ENCODE results near the gene PNPO. TPM values are rescaled to one million over a fixed set of nuclear protein-coding genes. Genes with fewer than 3 reads are reported as not detected.
A peak's percentile ranks its signal among the peaks of the same experiment; 100 is the strongest.

Gene PNPO
- total and polyA plus RNA-seq, 2 of the 13 experiments (the other 11 are each of a cell fraction or from before 2014, with no cell fraction given), result 47.9 to 63.3 TPM

DNA sequence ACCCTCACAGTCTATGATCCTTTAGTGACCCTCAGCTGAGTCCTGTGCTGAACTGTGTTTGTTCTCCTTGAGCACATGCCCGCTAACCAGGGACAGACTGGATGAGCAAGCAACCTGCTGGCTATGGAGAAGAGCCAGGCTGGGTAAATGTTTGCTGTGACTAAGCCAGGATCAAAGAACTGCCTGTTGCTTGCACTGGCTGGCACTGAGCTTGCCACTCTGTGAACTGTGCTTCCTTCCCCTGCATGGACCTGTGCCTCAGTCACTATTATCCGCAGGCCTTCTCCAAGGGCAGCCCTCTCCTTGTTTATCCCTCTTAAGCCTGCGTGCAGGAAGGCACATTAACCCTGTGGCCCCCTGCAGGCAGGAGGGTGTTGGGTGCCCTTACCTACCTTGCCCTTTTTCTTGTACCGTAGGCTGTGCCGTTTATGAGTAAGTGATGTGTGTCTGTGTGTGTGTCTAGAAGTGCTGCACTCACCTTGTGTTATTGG lies 7.4 kb downstream of the PNPO start (continued):
- TF ChIP-seq, protein P1, sequence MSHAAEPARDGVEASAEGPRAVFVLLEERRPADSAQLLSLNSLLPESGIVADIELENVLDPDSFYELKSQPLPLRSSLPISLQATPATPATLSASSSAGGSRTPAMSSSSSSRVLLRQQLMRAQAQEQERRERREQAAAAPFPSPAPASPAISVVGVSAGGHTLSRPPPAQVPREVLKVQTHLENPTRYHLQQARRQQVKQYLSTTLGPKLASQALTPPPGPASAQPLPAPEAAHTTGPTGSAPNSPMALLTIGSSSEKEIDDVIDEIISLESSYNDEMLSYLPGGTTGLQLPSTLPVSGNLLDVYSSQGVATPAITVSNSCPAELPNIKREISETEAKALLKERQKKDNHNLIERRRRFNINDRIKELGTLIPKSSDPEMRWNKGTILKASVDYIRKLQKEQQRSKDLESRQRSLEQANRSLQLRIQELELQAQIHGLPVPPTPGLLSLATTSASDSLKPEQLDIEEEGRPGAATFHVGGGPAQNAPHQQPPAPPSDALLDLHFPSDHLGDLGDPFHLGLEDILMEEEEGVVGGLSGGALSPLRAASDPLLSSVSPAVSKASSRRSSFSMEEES (CRISPR knock-in tag; IDR thresholded peaks at IDR 0.05), result peak; percentile 62
- TF ChIP-seq GATA4 (IDR thresholded peaks at IDR 0.05; ENCODE audit: borderline replicate concordance, low read depth) (no peak), NFRKB (IDR thresholded peaks at IDR 0.05) (no peak), KMT2B (CRISPR knock-in tag; IDR thresholded peaks at IDR 0.05) (no peak; the same call in 1 of the 2 replicates), GLI4 (CRISPR knock-in tag; IDR thresholded peaks at IDR 0.05; ENCODE audit: borderline replicate concordance) (no peak), KAT7 (CRISPR knock-in tag; IDR thresholded peaks at IDR 0.05; ENCODE audit: borderline replicate concordance) (no peak), ZKSCAN8 (CRISPR knock-in tag; IDR thresholded peaks at IDR 0.05; ENCODE audit: borderline replicate concordance) (peak; percentile 60), ZNF329 (CRISPR knock-in tag; IDR thresholded peaks at IDR 0.05; ENCODE audit: low read depth) (no peak), RFX5 (IDR thresholded peaks at IDR 0.05; ENCODE audit: low read depth, low read length) (no peak), SPEN (CRISPR knock-in tag; IDR thresholded peaks at IDR 0.05; ENCODE audit: low read depth) (no peak), ATM (IDR thresholded peaks at IDR 0.05; ENCODE audit: borderline replicate concordance) (no peak), CEBPB (IDR thresholded peaks at IDR 0.05; ENCODE audit: borderline replicate concordance, low read depth, low read length) (no peak), ZNF547 (CRISPR knock-in tag; IDR thresholded peaks at IDR 0.05) (no peak), ZBTB1 (CRISPR knock-in tag; IDR thresholded peaks at IDR 0.05; ENCODE audit: borderline replicate concordance) (no peak), ZNF33B (CRISPR knock-in tag; IDR thresholded peaks at IDR 0.05) (no peak; the same call in 1 of the 2 replicates), MXD1 (CRISPR knock-in tag; IDR thresholded peaks at IDR 0.05) (no peak), ZNF160 (CRISPR knock-in tag; IDR thresholded peaks at IDR 0.05) (peak; percentile 79), ZNF567 (CRISPR knock-in tag; IDR thresholded peaks at IDR 0.05; ENCODE audit: borderline replicate concordance) (no peak), SMAD3 (CRISPR knock-in tag; IDR thresholded peaks at IDR 0.05) (peak; percentile 33; the same call in 1 of the 2 replicates), ZNF703 (CRISPR knock-in tag; IDR thresholded peaks at IDR 0.05; ENCODE audit: borderline replicate concordance) (no peak), ZMAT3 (CRISPR knock-in tag; conservative IDR thresholded peaks at IDR 0.05) (no peak), ZNF766 (CRISPR knock-in tag; IDR thresholded peaks at IDR 0.05; ENCODE audit: borderline replicate concordance) (no peak), ZNF879 (CRISPR knock-in tag; IDR thresholded peaks at IDR 0.05) (no peak), SRSF4 (IDR thresholded peaks at IDR 0.05; ENCODE audit: low read depth, low read length, poor library complexity, severe bottlenecking) (no peak), HMG20B (CRISPR knock-in tag; conservative IDR thresholded peaks at IDR 0.05) (peak; percentile 48; the same call in 1 of the 2 replicates), KDM5A (IDR thresholded peaks at IDR 0.05; ENCODE audit: borderline replicate concordance, low read length) (no peak), KLF16 (CRISPR knock-in tag; IDR thresholded peaks at IDR 0.05) (no peak)
- TF ChIP-seq, protein P2, sequence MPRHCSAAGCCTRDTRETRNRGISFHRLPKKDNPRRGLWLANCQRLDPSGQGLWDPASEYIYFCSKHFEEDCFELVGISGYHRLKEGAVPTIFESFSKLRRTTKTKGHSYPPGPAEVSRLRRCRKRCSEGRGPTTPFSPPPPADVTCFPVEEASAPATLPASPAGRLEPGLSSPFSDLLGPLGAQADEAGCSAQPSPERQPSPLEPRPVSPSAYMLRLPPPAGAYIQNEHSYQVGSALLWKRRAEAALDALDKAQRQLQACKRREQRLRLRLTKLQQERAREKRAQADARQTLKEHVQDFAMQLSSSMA (CRISPR knock-in tag; IDR thresholded peaks at IDR 0.05), result no peak
- TF ChIP-seq, protein P3, sequence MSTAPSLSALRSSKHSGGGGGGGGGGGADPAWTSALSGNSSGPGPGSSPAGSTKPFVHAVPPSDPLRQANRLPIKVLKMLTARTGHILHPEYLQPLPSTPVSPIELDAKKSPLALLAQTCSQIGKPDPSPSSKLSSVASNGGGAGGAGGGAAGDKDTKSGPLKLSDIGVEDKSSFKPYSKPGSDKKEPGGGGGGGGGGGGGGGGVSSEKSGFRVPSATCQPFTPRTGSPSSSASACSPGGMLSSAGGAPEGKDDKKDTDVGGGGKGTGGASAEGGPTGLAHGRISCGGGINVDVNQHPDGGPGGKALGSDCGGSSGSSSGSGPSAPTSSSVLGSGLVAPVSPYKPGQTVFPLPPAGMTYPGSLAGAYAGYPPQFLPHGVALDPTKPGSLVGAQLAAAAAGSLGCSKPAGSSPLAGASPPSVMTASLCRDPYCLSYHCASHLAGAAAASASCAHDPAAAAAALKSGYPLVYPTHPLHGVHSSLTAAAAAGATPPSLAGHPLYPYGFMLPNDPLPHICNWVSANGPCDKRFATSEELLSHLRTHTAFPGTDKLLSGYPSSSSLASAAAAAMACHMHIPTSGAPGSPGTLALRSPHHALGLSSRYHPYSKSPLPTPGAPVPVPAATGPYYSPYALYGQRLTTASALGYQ (CRISPR knock-in tag; IDR thresholded peaks at IDR 0.05), result no peak
